NCI-H128 (cell line): ENCODE data around the gene YPEL5.
"Not testable (repeated sequence)": the region's sequence is repeated elsewhere in the genome, so short reads cannot be mapped to it uniquely, and the experiment has no call there.

ENCODE experiments used
- DNase-seq: peaks from one replicate; lab custom pipeline; 2025; ENCODE audit not compliant: unreplicated experiment; lab: John Stamatoyannopoulos, UW

Gene YPEL5

GRCh38 chr2:30146337-30147195 is at the start of gene YPEL5:
Gene YPEL5, plus strand, starts transcription at chr2:30147007. Its CDS starts 9,645 bp downstream, at chr2:30156652.
- peak; percentile 99 for DNase-seq

GRCh38 chr2:30098266-30099005 is 48.4 kb upstream of the YPEL5 start:
- DNase-seq = no peak

GRCh38 chr2:30099366-30099765 is 47.4 kb upstream of the YPEL5 start:
- DNase-seq = not testable (repeated sequence)

- DNase-seq = not testable (repeated sequence)
Observed at GRCh38 chr2:30100691-30101090, 46.1 kb upstream of the YPEL5 start.

- no peak for DNase-seq
Observed at GRCh38 chr2:30104307-30104706, 42.5 kb upstream of the YPEL5 start.

GRCh38 chr2:30105556-30105955 is 41.3 kb upstream of the YPEL5 start:
- DNase-seq = no peak

GRCh38 chr2:30106543-30106942 is 40.3 kb upstream of the YPEL5 start:
- no peak for DNase-seq

- DNase-seq = no peak
Observed at GRCh38 chr2:30108192-30108591, 38.6 kb upstream of the YPEL5 start.

GRCh38 chr2:30108851-30109250 is 38.0 kb upstream of the YPEL5 start:
- no peak for DNase-seq

- no peak for DNase-seq
Observed at GRCh38 chr2:30109856-30110255, 37.0 kb upstream of the YPEL5 start.

- DNase-seq = no peak
Observed at GRCh38 chr2:30110773-30111172, 36.0 kb upstream of the YPEL5 start.

- DNase-seq = not testable (repeated sequence)
Observed at GRCh38 chr2:30111186-30111585, 35.6 kb upstream of the YPEL5 start.

- DNase-seq = no peak
Observed at GRCh38 chr2:30112561-30112960, 34.2 kb upstream of the YPEL5 start.

GRCh38 chr2:30113617-30114293 is 33.1 kb upstream of the YPEL5 start:
- no peak for DNase-seq

- peak; percentile 50 for DNase-seq
Observed at GRCh38 chr2:30115141-30115980, 31.4 kb upstream of the YPEL5 start.

- no peak for DNase-seq
Observed at GRCh38 chr2:30115981-30116285, 30.9 kb upstream of the YPEL5 start.

- DNase-seq = no peak
Observed at GRCh38 chr2:30122362-30122761, 24.4 kb upstream of the YPEL5 start.

- DNase-seq = no peak
Observed at GRCh38 chr2:30127016-30127893, 19.6 kb upstream of the YPEL5 start.

GRCh38 chr2:30134582-30134981 is 12.2 kb upstream of the YPEL5 start:
- DNase-seq = no peak

- no peak for DNase-seq
Observed at GRCh38 chr2:30135541-30135940, 11.3 kb upstream of the YPEL5 start.
